CD8-positive, alpha-beta memory T cell (primary cell): Measurements from ENCODE around the gene ESRRG. TPM values are rescaled to one million over a fixed set of nuclear protein-coding genes. Genes with fewer than 3 reads are reported as not detected.

ENCODE experiments used
- CTCF ChIA-PET: fragments of 350-600 bp; sonication (Branson Sonifier 250); formaldehyde crosslinking; loops from one replicate; lab custom pipeline; 2021; ENCODE audit warnings: antibody characterized with exemption; lab: Charles Lee
- POLR2A ChIA-PET: fragments of 350-600 bp; sonication (Branson Sonifier 250); formaldehyde crosslinking; loops from one replicate; lab custom pipeline; 2021; ENCODE audit warnings: antibody characterized with exemption; lab: Charles Lee
- DNase-seq, 5 donors: peaks; one replicate each; pipeline versions ENCODE4 v3.0.0 to v3.0.0-alpha.2; 2020 to 2022; ENCODE audit warnings: mixed read lengths in 1 of 5
- H3K27ac ChIP-seq: one replicate; pipeline ENCODE4 v1.7.0; 2013; ENCODE audit warnings: low read depth, mild to moderate bottlenecking, low read length, moderate library complexity
- H3K27me3 ChIP-seq: 2 replicates; pipeline ENCODE4 v1.7.0; 2013; ENCODE audit warnings: low read length, mild to moderate bottlenecking; ENCODE audit not compliant: insufficient read depth, poor library complexity, severe bottlenecking
- H3K36me3 ChIP-seq: 2 replicates; pipeline ENCODE4 v1.7.0; 2013; ENCODE audit warnings: mild to moderate bottlenecking, low read length, moderate library complexity; ENCODE audit not compliant: insufficient read depth
- H3K4me1 ChIP-seq: 2 replicates; pipeline ENCODE4 v1.7.0; 2013; ENCODE audit warnings: mild to moderate bottlenecking, low read length, moderate library complexity; ENCODE audit not compliant: insufficient read depth
- H3K4me3 ChIP-seq: 2 replicates; pipeline ENCODE4 v1.7.0; 2013; ENCODE audit warnings: mild to moderate bottlenecking, low read length
- H3K9me3 ChIP-seq: 2 replicates; pipeline ENCODE4 v1.7.0; 2013; ENCODE audit warnings: mild to moderate bottlenecking, low read length
- H3K27ac Mint-ChIP-seq, 8 donors: one replicate each; pipeline ENCODE4 v1.8.0; 2020 to 2021; ENCODE audit warnings: mixed read lengths in 8 of 8, mild to moderate bottlenecking in 6 of 8, inconsistent platforms in 3 of 8, moderate library complexity in 3 of 8
- H3K27me3 Mint-ChIP-seq, 2 donors: one replicate each; pipeline ENCODE4 v1.8.0; 2020 to 2021; ENCODE audit warnings: mixed read lengths in 2 of 2, mild to moderate bottlenecking in 1 of 2, moderate library complexity in 1 of 2
- H3K36me3 Mint-ChIP-seq, 3 donors: one replicate each; pipeline ENCODE4 v1.8.0; 2020 to 2021; ENCODE audit warnings: mixed read lengths in 3 of 3, inconsistent platforms in 1 of 3, mild to moderate bottlenecking in 1 of 3
- H3K4me1 Mint-ChIP-seq, 3 donors: one replicate each; pipeline ENCODE4 v1.8.0; 2020 to 2021; ENCODE audit warnings: mixed read lengths in 3 of 3, inconsistent platforms in 1 of 3, mild to moderate bottlenecking in 1 of 3
- H3K4me3 Mint-ChIP-seq, 7 donors: one replicate each; pipeline ENCODE4 v1.8.0; 2020 to 2021; ENCODE audit warnings: mixed read lengths in 7 of 7, mild to moderate bottlenecking in 6 of 7, moderate library complexity in 4 of 7, inconsistent platforms in 2 of 7
- H3K9me3 Mint-ChIP-seq, 5 donors: one replicate each; pipeline ENCODE4 v1.8.0; 2020 to 2022; ENCODE audit warnings: mixed read lengths in 5 of 5, mild to moderate bottlenecking in 3 of 5, moderate library complexity in 2 of 5, inconsistent platforms in 1 of 5
- polyA plus RNA-seq: library from polyadenylated mRNA; unstranded; fragments of 300-500 nt; fragmentation: Illumina TruSeq; gene quantifications from one replicate; pipeline ENCODE4 v1.2.3, GENCODE V29; 2021
- total RNA-seq, 2 experiments: library from RNA; stranded (reverse); gene quantifications; one replicate each; pipeline ENCODE4 v1.2.3, GENCODE V29; 2021

Gene ESRRG
- total and polyA plus RNA-seq, 3 experiments from 2014 or later = not detected

GRCh38 chr1:216458812-216459211, 264.4 kb downstream of the ESRRG start:
- no peak for DNase-seq
- H3K9me3 Mint-ChIP-seq = peaks cover 6 to 34% (median 24%) of the 10 kb centered on the region in 5 donors
- Histone ChIP-seq H3K27me3 (no peaks in the 10 kb centered on the region), H3K27ac (no peak overlapping the region), H3K36me3 (no peaks in the 10 kb centered on the region), H3K4me1 (no peaks in the 10 kb centered on the region), H3K9me3 (no peaks in the 10 kb centered on the region), H3K4me3 (no peak overlapping the region)
- no peak overlapping the region for H3K27ac Mint-ChIP-seq
- H3K27me3 Mint-ChIP-seq = no peaks in the 10 kb centered on the region
- POLR2A ChIA-PET = no interaction called here
- H3K36me3 Mint-ChIP-seq = no peaks in the 10 kb centered on the region
- H3K4me3 Mint-ChIP-seq = no peak overlapping the region
- H3K4me1 Mint-ChIP-seq = no peaks in the 10 kb centered on the region
- CTCF ChIA-PET = no interaction called here

GRCh38 chr1:216457356-216457755, 265.9 kb downstream of the ESRRG start:
- Mint-ChIP-seq H3K4me1 (no peaks in the 10 kb centered on the region), H3K27ac (no peak overlapping the region), H3K9me3 (peaks cover 9 to 40% (median 24%) of the 10 kb centered on the region in 5 donors), H3K36me3 (no peaks in the 10 kb centered on the region), H3K4me3 (no peak overlapping the region), H3K27me3 (no peaks in the 10 kb centered on the region)
- Histone ChIP-seq H3K36me3 (no peaks in the 10 kb centered on the region), H3K27ac (no peak overlapping the region), H3K9me3 (no peaks in the 10 kb centered on the region), H3K27me3 (no peaks in the 10 kb centered on the region), H3K4me3 (no peak overlapping the region), H3K4me1 (no peaks in the 10 kb centered on the region)
- DNase-seq = no peak
- ChIA-PET POLR2A (no interaction called here), CTCF (no interaction called here)

- Histone ChIP-seq H3K4me1 (no peaks in the 10 kb centered on the region), H3K9me3 (no peaks in the 10 kb centered on the region), H3K27me3 (no peaks in the 10 kb centered on the region), H3K27ac (no peak overlapping the region), H3K36me3 (no peaks in the 10 kb centered on the region), H3K4me3 (no peak overlapping the region)
- Mint-ChIP-seq H3K9me3 (peaks cover 9 to 40% (median 24%) of the 10 kb centered on the region in 5 donors), H3K4me1 (no peaks in the 10 kb centered on the region), H3K36me3 (no peaks in the 10 kb centered on the region), H3K27ac (no peak overlapping the region), H3K4me3 (no peak overlapping the region), H3K27me3 (no peaks in the 10 kb centered on the region)
- POLR2A ChIA-PET = no interaction called here
- no peak for DNase-seq
- CTCF ChIA-PET = no interaction called here
Observed at GRCh38 chr1:216456682-216457081, 266.5 kb downstream of the ESRRG start.

GRCh38 chr1:216453777-216454176, 269.5 kb downstream of the ESRRG start:
- H3K4me3 ChIP-seq = no peak overlapping the region
- no peaks in the 10 kb centered on the region for H3K27me3 ChIP-seq
- no peaks in the 10 kb centered on the region for H3K9me3 ChIP-seq
- DNase-seq = no peak
- ChIA-PET CTCF (no interaction called here), POLR2A (no interaction called here)
- Mint-ChIP-seq H3K9me3 (peaks cover 9 to 47% (median 24%) of the 10 kb centered on the region in 5 donors), H3K27ac (no peak overlapping the region), H3K27me3 (no peaks in the 10 kb centered on the region), H3K36me3 (no peaks in the 10 kb centered on the region), H3K4me3 (no peak overlapping the region), H3K4me1 (no peaks in the 10 kb centered on the region)
- no peaks in the 10 kb centered on the region for H3K36me3 ChIP-seq
- no peak overlapping the region for H3K27ac ChIP-seq
- H3K4me1 ChIP-seq = no peaks in the 10 kb centered on the region
